T-helper 1 cell treated with Interleukin-12 subunit alpha and Interleukin-12 subunit beta and Interleukin-4 antibody, amounts not matched to agents 30 ng/mL and 1 ng/mL, for 36 hours (primary cell): ENCODE measurements around the gene CD96. TPM values are rescaled to one million over a fixed set of nuclear protein-coding genes. Genes with fewer than 3 reads are reported as not detected.
"Not testable (repeated sequence)": the region's sequence is repeated elsewhere in the genome, so short reads cannot be mapped to it uniquely, and the experiment has no call there.

Experiments used
- intact Hi-C: fragments of 100-400 bp; cut with micrococcal nuclease; formaldehyde crosslinking; loops from one replicate; pipeline ENCODE4 v1.15.1; 2024
- total RNA-seq: library from RNA; stranded (reverse); gene quantifications from 2 replicates; pipeline ENCODE4 v1.2.3, GENCODE V29; 2022

CD96 gene
- total RNA-seq, 1 donor from 2014 or later = 287 TPM

DNA sequence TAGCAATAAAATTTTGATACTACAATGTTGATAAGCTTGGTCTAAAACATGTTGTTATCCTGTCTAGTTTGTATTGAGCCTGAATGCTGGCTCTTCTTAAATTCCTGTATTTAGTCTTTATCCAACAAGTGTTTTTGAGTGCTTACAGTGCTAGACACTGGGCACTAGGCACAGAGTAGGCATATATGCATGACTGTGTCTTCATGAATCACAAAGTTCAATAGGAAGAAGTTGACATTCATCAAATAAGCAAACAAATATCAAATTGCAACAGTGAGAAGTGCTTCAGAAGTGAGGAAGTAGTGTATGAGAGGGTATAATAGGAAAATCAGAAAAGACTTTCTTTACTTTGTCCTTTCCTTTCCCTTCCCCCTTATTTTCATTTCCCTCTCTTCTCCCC, 6.8 kb downstream of the CD96 start:
- intact Hi-C loops = loop anchor here (1.0 to 10.0 kb wide), 5 partner anchors 30 to 1456 kb away; partner anchors contain the start of gene C3orf52

DNA sequence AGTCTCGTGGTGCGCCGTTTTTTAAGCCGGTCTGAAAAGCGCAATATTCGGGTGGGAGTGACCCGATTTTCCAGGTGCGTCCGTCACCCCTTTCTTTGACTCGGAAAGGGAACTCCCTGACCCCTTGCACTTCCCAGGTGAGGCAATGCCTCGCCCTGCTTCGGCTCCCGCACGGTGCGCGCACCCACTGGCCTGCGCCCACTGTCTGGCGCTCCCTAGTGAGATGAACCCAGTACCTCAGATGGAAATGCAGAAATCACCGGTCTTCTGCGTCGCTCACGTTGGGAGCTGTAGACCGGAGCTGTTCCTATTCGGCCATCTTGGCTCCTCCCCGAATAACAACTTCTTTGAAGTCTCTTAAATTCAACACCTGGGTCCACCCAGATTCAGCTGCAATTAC, 19.9 kb downstream of the CD96 start:
- intact Hi-C loops = not testable (repeated sequence)

DNA sequence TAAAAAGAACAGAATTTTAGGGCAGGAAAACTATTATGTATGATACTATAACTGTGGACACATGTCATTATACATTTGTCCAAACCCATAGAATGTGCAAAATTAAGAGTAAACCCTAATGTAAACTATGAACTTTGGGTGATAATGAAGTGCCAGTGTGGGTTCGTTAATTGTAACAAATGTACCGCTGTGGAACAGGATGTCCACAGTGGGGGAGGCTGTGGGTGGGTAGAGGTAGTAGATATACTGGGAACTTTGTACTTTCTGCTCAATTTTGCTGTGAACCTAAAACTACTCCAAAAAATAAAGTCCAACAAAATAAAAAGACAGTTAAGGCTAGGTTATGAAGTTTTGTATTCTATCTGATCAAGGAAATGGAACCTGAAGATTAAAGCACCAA, 24.8 kb downstream of the CD96 start:
- intact Hi-C loops = no loop called here

DNA sequence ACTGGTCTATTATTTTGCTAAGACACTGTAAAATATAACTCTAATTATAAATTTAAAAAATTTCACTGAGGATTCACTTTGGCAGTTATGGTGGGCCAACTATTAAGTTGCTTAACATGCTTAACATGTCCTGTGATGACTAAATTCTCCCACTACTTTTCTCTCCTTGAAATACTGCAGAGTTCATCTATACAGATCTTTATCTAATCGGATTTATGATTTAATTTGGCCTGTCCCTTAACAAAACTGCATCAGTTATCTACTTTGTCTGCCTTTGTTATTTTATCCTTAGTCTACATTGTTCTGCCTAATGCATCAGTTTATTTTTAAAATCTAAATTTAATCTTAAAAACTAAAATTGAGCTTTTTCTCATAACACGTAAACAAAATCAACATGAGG, 26.4 kb downstream of the CD96 start:
- intact Hi-C loops = no loop called here

- intact Hi-C loops = no loop called here
Observed at GRCh38 chr3:111568911-111569310, 26.9 kb downstream of the CD96 start.

DNA sequence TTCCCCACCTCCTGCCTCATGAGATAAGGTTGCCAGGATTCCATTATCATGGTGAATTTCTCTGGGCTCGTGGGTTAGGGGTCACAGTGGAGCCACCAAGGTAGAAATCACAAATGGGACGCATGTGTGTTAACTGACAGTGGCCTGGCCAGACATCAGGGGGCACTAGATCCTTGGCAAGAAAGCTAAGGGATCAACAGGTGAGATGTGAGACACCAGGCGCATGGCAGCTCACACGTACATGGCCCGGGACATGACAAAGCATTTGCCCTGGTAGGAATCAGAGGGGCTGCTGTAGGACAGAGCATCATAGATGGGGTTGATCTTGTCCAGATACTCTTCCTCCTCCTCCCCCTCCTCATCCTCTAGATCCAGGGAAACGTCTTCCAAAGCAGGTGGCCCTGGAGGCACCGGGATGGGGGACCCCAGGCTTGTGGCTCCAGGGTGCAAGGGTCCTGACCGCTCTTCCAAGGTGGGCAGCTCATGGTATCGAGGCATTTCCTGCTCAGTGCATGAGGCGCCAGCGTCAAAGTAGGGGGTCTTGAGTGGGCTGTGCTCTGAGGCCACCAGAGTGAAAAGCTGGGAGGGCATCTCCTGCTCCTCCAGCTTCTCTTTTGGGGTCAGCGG, 28.5 kb downstream of the CD96 start:
- intact Hi-C loops = no loop called here

DNA sequence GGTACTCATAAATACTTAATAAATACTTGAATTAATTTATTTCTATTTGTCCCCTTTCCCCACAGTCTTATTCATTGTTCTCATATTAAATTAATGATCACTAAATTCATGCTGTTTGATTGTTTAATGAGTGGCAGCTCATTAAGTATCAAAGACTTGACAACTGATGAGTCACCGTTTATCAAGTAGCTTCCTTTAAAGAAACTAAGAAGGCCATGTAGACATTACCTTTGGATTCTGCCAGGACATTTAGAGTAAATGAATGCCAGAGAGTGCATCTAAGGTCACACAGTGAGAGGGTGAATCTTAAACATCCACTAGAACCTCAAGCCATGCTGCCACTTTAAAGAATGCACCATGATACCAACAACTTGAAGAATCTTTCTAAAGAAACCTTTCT, 29.3 kb downstream of the CD96 start:
- intact Hi-C loops = no loop called here

GRCh38 chr3:111571907-111572460, 30.0 kb downstream of the CD96 start:
- intact Hi-C loops = no loop called here

DNA sequence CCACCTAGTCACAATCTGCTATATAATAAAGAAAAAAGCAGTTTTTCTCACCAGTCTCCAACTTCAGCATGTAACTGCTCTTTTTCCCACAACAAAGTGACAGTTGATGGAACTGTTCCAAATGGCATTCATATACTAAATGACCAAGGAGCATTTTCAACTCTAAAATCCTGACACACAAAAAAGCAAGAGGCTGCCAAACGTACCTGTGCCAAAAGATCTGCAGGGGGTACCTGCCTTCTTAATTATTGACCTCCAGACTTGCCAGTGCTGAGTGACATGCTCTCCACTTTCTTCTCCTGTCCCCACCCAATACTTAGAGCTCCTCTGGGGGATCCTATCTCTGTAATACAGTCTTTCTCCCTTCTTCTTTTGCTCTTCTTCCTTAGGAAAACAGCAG, 35.1 kb downstream of the CD96 start:
- intact Hi-C loops = loop anchor here (1.0 kb wide), 2 partner anchors 92 to 114 kb away; no protein-coding TSS in a partner anchor

DNA sequence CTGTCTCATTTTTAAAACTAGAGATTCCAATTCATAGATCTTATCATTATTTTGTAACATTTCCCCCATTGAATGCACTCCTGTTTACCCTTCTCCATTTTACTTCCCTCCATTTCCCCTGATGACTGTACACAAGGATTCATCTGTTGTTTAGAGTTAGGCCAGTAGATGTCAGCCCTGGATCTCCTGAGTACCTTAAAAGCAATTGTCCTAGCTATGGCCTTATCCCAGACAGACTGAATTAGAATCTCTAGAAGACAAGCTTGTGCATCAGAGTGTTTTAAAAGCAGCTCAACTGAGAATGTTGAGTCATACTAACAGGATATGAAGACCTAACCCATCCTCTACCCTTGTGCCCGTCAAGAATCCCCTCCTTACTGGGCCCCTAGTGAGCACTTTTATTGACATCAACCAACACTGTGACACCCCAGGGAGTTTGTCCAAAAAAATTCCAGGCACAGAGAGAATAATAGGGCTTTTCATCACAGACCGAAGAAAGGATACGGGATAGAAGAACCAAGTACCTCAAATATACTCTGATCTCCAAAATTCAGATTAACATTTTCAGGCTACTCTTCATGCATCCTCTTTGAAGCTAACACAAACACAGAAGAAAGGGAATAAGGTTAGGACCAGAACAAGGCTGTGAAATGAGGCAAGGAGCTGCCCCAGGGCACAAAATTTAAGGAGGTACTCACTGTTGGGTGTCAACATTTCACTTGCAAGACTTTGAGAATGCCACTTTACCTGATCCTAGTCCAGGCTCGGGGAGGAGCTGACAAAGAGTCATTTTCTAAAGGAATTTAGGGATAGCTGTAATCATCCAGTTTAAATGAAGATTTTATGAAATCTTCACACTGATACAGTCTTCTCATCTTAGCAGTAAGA, 36.0 kb downstream of the CD96 start:
- intact Hi-C loops = loop anchor here (1.0 kb wide), 6 partner anchors 30 to 389 kb away; no protein-coding TSS in a partner anchor

- intact Hi-C loops = loop anchor here (1.0 kb wide), 4 partner anchors 31 to 388 kb away; no protein-coding TSS in a partner anchor
Observed at GRCh38 chr3:111578867-111579266, 36.9 kb downstream of the CD96 start.

GRCh38 chr3:111579495-111579894, 37.5 kb downstream of the CD96 start:
- intact Hi-C loops = no loop called here

- intact Hi-C loops = loop anchor here (1.0 kb wide), 1 partner anchor 12 kb away; no protein-coding TSS in a partner anchor
Observed at GRCh38 chr3:111581403-111582119, 39.6 kb downstream of the CD96 start.

DNA sequence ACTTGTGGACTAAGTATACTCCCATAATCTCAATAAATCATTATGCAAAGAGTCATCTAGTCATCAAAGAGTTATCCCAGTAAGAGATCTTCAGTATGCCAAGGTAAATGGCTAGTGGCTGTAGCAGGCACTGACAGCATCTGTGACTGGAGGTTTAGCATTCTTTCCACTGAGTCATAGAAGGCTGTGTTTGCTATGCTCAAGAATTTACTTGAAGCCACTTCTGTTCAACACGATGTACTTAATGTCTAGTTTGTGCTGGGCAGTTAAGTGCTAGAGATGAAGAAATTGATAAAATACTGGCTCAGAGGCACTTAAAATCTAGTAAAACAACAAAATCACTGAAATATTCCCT, 40.1 kb downstream of the CD96 start:
- intact Hi-C loops = loop anchor here (1.0 kb wide), 1 partner anchor 11 kb away; no protein-coding TSS in a partner anchor

DNA sequence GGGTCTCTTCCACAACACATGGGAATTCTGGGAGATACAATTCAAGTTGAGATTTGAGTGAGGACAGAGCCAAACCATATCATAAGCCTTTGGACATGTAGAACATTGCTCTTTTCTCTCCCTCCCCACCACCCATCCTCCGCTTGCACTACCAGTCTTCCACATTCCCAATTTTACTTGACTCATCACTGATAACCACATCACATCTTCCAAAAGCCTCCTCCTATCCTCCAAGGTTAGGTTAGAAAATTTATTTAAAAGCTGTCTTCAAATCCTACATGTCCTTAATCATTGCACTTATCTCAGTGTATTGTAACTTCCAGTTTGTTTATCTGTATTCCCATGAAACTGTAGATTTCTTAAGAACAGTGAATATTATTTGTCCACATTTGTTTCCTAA, 42.7 kb downstream of the CD96 start:
- intact Hi-C loops = no loop called here

DNA sequence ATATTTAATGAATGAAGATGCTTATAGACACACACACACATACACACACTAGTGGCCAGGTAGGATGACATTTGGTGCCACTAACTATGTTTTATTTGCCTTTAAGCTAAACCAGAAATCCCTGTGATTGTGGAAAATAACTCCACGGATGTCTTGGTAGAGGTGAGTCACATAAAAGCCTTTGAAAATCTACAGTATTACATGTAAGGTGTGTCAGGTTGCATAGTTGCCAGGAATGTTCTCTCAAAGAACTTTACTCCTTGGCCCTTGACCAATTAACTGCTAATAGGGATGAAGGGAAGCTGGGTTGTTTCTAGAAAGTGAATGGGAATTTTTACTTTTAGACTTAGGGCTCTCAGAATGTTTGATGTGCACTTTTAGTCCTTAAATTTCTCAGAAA, 43.2 kb downstream of the CD96 start:
- intact Hi-C loops = no loop called here

DNA sequence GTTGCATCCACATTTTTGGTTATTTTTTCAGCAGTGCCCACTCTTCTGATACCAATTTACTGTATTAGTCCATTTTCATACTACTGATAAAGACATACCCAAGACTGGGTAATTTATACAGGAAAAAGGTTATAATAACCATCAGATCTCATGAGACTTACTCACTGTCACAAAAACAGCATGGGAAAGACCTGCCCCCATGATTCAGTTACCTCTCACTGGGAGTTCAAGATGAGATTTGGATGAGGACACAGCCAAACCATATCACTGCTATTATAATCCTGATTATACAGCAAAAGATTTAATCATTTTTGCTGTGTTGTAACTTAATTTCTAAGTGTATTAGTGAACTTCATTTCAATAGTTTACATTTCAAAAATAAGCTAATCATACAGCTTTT, 46.5 kb downstream of the CD96 start:
- intact Hi-C loops = no loop called here

DNA sequence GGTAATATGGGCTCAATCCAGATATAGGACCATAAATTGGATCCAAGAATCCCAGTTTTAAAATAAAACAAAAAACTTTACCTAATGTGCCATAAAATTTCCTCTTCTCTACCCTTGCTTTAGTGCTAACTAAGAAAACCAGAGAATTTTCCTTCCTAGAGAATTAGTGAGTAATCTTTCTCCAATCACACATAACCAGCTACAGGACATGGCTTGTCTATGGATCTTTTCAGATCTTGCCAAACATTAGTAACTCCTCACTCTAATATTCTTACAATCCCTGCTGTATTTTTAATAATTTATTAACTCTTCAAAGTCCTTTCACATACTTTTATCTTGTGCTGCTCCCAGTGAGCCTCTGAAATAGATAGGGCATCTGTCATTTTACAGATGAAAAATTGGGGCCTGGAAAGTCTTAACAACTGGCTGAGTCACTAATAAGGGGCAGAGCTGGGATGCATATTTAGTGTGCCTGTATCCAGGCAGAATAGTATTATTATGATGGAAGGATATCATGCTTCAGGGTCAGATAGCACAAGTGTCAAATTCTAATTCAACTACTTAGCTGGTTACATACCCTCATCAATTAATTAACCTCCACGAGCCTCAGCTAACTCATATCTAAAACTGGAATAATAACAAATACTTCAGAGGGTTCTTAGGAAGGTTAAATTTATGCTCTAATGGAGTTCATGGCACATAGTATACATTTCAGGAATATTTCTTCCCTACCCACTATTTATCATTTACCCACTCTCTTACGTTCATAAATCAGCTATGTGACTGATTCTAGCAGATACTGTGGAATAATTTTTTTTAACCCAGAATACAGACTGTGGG, 47.5 kb downstream of the CD96 start:
- intact Hi-C loops = loop anchor here (5.0 kb wide), 1 partner anchor 78 kb away; no protein-coding TSS in a partner anchor

DNA sequence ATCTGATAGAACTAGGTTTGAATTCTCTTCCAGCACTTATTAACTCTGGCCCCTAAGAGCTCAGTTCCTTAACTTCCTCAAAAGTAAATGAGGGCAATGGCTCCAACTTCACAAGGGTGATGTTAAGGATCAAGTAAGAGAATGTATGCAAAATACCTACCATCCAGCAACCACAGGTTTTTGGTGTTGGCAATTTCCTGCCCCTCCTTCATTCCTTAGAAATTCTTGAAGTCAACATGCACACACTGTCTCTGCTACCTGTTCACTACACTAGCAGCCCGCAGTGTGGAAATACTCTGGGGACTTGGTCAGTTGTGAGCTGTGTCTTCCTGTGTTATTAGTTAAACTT, 48.1 kb downstream of the CD96 start:
- intact Hi-C loops = loop anchor here (5.0 kb wide), 1 partner anchor 77 kb away; no protein-coding TSS in a partner anchor

GRCh38 chr3:111591555-111591954, 49.6 kb downstream of the CD96 start:
- intact Hi-C loops = loop anchor here (5.0 kb wide), 1 partner anchor 76 kb away; no protein-coding TSS in a partner anchor
